Loucy (cell line): ENCODE data around the gene CLMN.
"Not testable (repeated sequence)": the region's sequence is repeated elsewhere in the genome, so short reads cannot be mapped to it uniquely, and the experiment has no call there.

Source experiments
- CTCF ChIP-seq: fragments of 200-600 bp; sonication (generic); conservative IDR thresholded peaks from 2 replicates; pipeline ENCODE4 v1.5.1; 2014; ENCODE audit warnings: mild to moderate bottlenecking, antibody characterized with exemption, low read length
- EZH2phosphoT487 ChIP-seq: fragments of 200-600 bp; IDR thresholded peaks from 2 replicates; pipeline ENCODE4 v1.6.1; 2018; ENCODE audit warnings: antibody characterized with exemption, mild to moderate bottlenecking, moderate library complexity, borderline replicate concordance

- not testable (repeated sequence) for TF ChIP-seq CTCF, EZH2phosphoT487
Measured at GRCh38 chr14:95283802-95284201, 35.9 kb downstream of the CLMN start.
